PC-3 (cell line): Measurements from ENCODE around the gene NANS.

Experiments used
- CTCF ChIP-seq: fragments of 300-600 bp; sonication (generic); conservative IDR thresholded peaks from 2 replicates; pipeline ENCODE4 v1.5.1; 2017; ENCODE audit warnings: antibody characterized with exemption, low read depth, mild to moderate bottlenecking, low read length
- EZH2 ChIP-seq: fragments of 300-600 bp; sonication (generic); IDR thresholded peaks from one replicate; pipeline ENCODE4 v1.6.1; 2017; ENCODE audit warnings: antibody characterized with exemption, mild to moderate bottlenecking, low read length; ENCODE audit not compliant: unreplicated experiment
- EZH2phosphoT487 ChIP-seq: fragments of 300-600 bp; sonication (generic); IDR thresholded peaks from 2 replicates; pipeline ENCODE4 v1.6.1; 2018; ENCODE audit warnings: mild to moderate bottlenecking, antibody characterized with exemption, low read length, borderline replicate concordance

GRCh38 chr9:98045234-98046179 is 11.0 kb upstream of the NANS start:
- TF ChIP-seq CTCF = no peak
- no peak for TF ChIP-seq EZH2
- TF ChIP-seq EZH2phosphoT487 = no peak
